Measurements from ENCODE around the gene P4HTM.
"Not testable (repeated sequence)": the region's sequence is repeated elsewhere in the genome, so short reads cannot be mapped to it uniquely, and the experiment has no call there.

The P4HTM gene

GRCh38 chr3:48984663-48985062 lies 5.4 kb upstream of the P4HTM start:
- DNase-seq: no peak

- no peak for DNase-seq
Observed at GRCh38 chr3:48985831-48986376, 4.1 kb upstream of the P4HTM start.

- no peak for DNase-seq
Observed at GRCh38 chr3:48989126-48989795, 780 bp upstream of the P4HTM start.

GRCh38 chr3:48990636-48991469 lies 812 bp downstream of the P4HTM start:
- DNase-seq: no peak

GRCh38 chr3:48991851-48992545 lies 2.0 kb downstream of the P4HTM start:
- DNase-seq: no peak

GRCh38 chr3:48993834-48994233 lies 3.8 kb downstream of the P4HTM start:
- DNase-seq: no peak

GRCh38 chr3:48996640-48997039 lies 6.6 kb downstream of the P4HTM start:
- no peak for DNase-seq

- no peak for DNase-seq
Observed at GRCh38 chr3:48997102-48997635, 7.1 kb downstream of the P4HTM start.

GRCh38 chr3:48997714-48998637 lies 7.9 kb downstream of the P4HTM start:
- DNase-seq: no peak

- no peak for DNase-seq
Observed at GRCh38 chr3:48999085-48999858, 9.2 kb downstream of the P4HTM start.

- no peak for DNase-seq
Observed at GRCh38 chr3:49001155-49001554, 11.1 kb downstream of the P4HTM start.

- no peak for DNase-seq
Observed at GRCh38 chr3:49004352-49005302, 14.6 kb downstream of the P4HTM start.

- no peak for DNase-seq
Observed at GRCh38 chr3:49005303-49005680, 15.3 kb downstream of the P4HTM start.

GRCh38 chr3:49005998-49006397 lies 16.0 kb downstream of the P4HTM start:
- DNase-seq: no peak

- DNase-seq: no peak
Observed at GRCh38 chr3:49006408-49007067, 16.5 kb downstream of the P4HTM start.

GRCh38 chr3:49007068-49007770 lies 17.2 kb downstream of the P4HTM start, which contains the start of gene WDR6:
WDR6 (plus strand) TSS chr3:49007391; CDS start chr3:49007432, 41 bp downstream.
- peak; percentile 79 to 94 for DNase-seq

- DNase-seq: peak in 1 of 2 experiments; percentile 57
Observed at GRCh38 chr3:49007771-49008528, 17.9 kb downstream of the P4HTM start.

- not testable (repeated sequence) for DNase-seq
Observed at GRCh38 chr3:49008627-49009026, 18.6 kb downstream of the P4HTM start.
